Measurements from ENCODE around the gene SNAPC3.
"Not testable (repeated sequence)": the region's sequence is repeated elsewhere in the genome, so short reads cannot be mapped to it uniquely, and the experiment has no call there.

Gene SNAPC3

DNA sequence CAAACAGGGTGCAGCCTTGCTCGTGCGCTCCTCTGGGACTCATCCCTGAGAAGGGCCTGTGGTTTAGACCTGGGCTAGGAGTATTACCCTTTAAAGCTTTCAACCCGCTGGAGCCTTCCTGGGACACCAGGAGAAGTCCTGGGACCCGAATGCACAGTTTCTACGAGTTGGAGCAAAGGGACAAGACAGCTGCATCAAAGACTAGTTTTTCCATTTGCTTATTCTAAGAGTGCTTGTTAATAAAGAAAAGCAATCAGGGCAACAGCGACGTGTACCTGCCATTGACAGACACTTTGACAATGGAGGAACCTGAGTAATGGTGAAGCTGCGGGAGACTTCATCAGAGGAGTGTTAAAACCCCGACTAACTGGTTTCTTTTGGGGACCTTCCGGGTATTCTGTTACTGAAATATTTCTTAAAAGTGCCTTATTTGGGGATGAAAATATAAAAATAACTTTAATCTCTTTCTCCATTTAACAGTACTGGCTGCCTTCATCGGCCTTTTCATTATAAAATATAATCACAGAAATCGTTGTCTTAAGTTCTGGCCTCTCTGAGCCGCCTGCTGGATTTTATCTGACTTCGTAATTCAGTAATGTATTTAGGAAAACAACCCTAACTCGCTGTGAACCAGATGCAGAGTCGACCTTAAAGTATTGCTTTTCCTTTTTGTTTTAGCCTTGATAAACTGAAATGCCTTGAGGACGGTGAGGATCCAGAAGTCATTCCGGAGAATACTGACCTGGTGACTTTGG is 732 bp downstream of the SNAPC3 start:
- peak; percentile 20 for DNase-seq

DNA sequence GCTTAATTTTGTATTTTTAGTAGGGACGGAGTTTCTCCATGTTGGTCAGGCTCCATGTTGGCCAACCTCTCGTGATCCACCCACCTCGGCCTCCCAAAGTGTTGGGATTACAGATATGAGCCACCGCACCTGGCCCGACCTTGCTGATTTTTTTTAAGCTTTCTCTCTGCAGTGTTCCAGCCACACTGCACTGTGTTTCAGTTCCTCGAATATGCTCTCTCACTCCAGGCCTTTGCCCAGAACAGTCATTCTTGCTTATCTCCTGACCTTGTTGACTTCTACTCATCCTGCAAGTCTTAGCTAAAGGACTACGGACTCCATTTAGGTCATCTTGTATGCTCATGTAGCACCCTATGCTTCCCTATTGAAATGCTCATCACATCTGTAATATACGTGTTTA is 3.3 kb downstream of the SNAPC3 start:
- DNase-seq = no peak

DNA sequence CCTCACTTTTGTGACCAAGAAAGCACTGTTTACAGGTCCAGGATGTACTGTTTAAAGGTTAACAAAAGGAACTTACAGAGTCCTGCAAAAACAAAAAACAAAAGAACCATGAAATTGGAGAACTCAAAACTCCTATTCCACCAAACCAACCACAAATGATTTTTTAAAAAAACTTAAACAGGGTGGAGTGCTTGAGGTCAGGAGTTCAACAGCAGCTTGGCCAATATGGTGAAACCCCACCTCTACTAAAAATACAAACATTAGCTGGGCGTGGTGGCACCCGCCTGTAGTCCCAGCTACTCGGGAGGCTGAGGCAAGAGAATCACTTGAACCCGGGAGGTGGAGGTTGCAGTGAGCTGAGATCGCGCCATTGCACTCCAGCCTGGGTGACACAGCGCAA is 5.0 kb downstream of the SNAPC3 start:
- DNase-seq = not testable (repeated sequence)

DNA sequence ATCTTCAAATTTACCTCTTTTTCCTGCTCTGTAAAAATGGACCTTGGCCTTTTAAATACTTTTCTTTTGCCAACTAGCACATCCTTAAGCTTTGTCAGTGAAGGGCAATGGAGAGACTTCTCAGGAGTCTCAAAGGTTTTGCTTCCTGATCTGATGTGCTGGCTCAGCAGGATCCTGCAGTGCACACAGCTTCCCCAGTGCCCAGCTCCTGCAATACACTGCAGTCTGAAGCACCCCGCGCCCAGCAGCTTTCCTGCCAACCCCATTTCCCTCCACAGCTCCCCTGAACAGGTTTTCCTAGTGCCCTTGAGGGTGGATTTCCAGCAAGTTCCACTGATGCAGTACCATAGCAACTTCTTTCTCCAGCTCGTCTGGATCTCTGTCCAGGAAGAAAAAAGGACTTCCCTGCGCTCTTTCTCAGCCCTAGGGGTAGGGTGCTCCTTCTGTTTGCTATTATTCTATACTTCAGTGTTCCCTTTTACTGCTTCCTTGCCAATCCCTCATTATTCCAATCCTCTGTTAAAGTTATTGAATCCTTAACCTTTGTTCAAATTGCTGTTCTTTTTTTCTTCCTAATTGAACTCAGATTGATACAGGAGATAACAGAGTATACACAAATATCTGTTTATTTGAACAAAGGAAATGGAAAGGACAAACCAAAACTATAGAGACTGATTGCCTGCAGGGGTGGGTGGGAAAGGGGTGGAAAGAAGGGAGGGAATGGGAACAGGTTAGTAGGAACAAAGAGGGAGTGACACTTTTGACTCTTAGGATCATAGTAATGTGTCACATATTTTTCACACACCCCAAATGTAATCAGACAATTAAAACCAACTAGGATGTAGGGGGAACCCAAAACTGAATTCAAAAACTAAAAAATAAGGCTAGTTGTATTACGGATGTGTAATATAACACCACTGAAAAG is 8.5 kb downstream of the SNAPC3 start:
- DNase-seq = no peak

DNA sequence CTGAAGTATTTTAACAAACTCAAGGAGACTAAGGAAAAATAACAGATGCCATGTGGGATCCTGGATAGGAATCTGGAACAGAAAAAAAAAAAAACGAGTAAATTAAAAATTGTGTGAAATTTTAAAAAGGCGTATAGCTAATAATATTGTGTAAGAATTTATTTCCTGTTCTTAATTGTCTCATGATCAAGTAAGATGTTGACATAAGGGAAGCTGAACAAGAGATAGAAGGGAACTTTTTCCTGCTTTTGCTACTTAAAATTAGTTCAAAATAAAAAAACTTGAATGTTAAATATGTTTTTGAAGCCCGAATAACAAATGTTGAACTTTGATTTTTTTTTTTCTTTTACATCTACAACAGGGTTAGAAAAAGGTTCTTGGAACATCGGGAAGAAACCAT is 10.5 kb downstream of the SNAPC3 start:
- no peak for DNase-seq

DNA sequence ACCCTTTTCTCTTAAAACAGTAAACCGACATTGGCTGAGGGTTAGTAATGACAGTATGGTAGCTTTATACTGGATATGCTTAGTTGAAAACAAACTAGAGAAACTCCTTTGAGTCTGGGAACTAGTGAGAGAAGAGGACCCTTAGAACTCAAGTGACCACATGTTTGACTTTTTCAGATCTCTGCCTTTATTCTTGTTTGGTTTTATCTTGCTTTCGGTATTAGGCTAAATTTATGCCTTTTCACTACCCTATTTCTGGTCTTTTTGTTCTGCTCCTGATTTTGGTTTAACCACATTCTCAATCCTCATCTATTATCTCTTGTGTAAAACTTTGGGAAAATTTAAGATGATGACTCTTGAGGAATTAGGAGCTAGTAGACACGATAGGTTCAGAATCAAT is 11.0 kb downstream of the SNAPC3 start:
- no peak for DNase-seq

DNA sequence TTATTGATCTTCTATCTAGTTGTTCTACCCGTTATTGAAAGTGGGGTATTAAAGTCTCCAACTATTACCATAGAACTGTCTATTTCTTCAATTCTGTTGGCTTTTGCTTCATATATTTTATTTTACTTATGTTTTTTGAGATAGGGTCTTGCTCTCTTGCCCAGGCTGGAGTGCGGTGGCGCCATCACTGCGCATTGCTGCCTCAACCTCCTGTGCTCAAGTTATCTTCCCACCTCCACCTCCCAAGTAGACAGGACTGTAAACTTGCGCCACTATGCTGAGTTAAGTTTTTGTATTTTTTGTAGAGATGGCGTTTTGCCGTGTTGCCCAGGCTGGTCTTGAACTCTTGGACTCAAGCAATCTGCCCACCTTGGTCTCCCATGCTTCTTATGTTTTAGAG is 16.2 kb downstream of the SNAPC3 start:
- DNase-seq = no peak

DNA sequence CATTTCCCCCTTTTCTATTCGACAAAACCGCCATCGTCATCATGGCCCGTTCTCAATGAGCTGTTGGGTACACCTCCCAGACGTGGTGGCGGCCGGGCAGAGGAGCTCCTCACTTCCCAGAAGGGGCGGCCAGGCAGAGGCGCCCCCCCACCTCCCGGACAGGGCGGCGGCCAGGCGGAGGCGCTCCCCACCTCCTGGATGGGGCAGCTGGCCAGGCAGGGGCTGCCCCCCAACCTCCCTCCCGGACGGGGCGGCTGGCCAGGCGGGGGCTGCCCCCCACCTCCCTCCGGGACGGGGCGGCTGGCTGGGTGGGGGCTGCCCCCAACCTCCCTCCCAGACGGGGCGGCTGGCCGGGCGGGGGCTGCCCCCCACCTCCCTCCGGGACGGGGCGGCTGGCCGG is 19.2 kb downstream of the SNAPC3 start:
- not testable (repeated sequence) for DNase-seq

DNA sequence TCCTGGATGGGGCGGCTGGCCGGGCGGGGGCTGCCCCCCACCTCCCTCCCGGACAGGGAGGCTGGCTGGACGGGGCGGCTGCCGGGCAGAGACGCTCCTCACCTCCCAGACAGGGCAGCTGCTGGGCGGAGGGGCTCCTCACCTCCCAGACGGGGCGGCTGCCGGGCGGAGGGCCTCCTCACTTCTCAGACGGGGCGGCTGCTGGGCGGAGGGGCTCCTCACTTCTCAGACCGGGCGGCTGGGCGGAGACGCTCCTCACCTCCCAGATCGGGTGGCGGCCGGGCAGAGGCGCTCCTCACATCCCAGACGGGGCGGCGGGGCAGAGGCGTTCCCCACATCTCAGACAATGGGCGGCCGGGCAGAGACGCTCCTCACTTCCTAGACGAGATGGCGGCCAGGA is 19.6 kb downstream of the SNAPC3 start:
- not testable (repeated sequence) for DNase-seq

DNA sequence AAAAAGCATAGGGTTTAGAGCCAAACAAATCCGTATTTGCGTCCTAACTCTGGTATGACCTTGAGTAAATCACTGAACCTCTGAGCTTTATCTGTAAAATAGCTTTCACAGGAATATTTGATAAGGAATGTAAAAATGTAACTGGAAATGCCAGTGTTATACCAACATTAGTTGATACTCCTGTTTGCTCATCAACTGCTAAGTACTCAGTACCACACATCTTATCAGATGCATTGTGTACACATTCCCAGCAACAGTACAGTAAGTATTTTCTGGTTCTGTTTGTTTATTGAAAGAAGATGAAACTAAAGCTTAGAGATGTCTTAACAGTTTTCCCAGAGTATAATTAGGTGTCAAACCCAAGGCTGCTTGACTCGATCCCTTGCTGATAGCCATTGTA is 21.5 kb downstream of the SNAPC3 start:
- DNase-seq = no peak

DNA sequence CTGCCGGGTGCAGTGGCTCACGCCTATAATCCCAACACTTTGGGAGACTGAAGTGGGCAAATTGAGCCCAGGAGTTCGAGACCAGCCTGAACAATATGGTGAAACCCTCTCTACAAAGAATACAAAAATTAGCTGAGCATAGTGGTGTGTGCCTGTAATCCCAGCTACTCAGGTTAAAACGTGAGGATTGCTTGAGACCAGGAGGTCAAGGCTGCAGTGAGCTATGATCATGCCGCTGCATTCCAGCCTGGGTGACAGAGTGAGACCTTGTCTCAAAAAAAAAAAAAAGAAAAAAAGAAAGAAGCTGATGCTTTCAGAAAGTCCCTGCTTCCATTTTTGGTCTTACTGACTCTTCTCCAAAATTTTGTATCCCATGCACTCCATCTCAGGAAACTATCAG is 31.3 kb downstream of the SNAPC3 start:
- DNase-seq = no peak

DNA sequence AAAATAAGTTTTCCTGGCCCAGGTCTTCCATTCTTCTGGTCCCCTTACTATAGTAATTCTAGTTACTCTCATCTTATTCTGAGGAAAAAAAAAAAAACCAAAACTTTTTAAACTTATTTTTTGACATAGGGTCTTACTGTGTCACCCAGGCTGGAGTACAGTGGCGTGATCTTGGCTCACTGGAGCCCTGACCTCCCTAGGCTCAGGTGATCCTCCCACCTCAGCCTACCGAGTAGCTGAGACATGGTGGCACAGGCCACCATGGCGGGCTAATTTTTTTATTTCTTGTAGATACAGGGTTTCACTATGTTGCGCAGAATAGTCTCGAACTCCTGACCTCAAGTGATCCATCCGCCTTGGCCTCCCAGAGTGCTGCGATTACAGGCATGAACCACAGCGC is 38.4 kb downstream of the SNAPC3 start:
- DNase-seq = no peak

DNA sequence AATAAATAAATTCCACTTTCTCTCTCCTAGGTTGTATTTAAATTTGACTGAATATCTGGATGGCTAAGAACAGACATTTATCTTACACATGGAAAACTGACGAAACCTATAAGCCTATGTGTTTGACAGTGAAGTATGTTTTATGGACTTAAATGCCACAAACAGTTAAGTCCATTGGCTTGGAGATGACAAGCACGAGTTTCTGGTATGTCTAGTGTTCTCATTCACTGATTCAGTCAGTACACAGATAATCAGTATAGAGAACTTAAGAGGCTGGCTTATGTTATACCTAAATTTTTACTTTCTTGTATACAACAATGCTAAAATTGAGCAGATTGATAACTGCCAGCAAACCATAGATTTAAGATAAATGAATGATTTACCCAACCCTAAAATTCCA is 38.9 kb downstream of the SNAPC3 start:
- no peak for DNase-seq

DNA sequence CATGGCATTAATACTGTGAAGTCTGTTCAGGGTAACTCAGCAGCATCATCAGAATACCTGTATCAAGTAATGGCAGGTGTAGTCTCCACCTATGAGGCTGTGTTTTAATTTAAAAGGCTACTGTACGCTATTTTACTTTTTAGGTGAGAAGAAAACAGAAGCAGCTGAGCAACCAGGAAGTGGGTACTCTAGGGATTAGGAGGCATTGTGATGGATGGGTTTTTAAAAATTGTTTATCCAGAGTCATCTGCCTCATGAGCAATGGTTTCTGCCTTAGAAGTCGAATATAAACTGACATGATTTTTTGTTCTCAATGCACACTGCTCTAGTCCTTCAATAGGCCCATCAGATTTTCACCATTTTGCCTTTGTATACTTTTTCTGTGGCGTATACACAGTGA is 45.5 kb downstream of the SNAPC3 start:
- no peak for DNase-seq

DNA sequence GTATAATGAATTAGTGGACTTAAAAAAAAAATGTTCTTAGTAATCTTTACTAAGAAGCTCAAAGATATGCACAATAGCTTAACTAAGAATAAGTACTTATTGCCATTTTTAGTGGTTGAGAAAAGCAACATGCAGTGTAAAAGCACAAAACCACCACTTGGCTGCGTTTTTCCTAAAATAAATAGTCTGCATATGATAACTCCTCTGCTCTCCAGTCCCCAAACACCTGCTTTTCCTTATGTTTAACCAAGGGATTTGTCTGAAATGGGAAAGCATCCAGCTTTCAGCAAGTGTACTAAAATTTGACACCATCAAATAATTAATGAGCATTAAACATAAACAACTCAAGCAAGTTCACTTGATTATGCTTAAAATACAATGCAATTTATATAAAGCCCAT is 46.7 kb downstream of the SNAPC3 start:
- no peak for DNase-seq

DNA sequence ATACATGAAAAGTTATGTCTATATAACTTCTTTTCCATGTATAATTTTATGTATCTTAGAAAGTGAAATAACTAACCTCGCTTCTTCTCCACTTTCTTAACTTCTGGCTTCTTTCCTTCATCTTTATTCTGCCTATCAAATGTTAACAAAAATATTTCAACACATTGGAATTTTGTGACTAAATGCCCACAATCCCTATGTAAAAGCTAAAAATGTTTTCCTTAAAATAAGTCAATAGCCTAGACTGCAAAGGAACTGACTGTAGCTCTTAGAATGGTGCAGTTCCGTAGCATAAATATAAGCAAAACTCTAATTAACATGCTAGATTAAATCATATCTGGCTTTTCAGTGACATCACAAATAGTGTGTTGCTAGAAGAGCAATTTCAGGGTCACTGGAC is 47.2 kb downstream of the SNAPC3 start:
- DNase-seq = no peak

DNA sequence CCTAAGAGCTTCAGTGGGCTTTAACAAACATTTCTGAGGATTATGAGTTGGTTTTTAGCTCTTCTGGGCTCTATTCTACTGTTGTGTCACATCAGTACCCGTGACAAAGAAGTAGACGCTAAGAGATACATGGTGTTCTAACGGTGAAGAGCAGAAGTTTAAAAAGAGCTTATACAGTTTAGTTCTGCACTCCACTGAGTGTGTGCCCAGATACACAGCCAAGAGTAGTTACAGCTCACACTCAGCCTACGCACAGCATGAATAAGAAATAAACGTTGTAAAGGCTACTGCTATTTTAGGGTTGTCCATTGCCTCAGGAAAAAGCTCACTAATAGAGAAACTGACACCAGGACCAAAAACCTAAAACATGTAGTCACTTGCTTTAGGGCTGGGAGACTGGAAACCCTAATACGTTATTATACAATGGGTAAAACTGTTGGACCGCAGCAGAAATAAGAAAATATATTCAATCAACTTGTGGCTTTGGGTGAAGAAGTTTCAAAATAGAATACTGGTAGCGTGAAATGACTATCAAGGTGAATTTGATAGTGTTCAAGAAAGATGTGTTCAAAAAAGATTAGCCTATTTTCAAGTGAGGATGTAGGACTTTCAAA is 53.4 kb downstream of the SNAPC3 start:
- DNase-seq = no peak

DNA sequence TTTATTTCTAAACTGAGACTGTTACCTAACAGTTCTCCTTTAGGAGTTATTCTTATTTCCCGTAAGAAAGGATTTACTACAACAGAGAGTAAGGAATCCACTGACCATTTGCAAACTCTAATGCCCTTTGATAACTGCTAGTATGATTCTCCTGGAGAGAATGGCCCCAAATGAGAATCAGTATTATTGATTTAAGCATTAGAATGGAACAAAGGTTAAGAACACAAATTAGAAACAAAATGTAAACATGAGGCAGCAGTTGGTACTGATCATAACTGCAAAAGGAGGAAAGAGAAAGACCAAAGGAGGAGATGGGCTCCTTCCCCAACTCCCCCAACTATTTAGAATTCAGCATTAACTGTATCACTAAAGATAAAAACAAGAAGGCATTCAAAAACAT is 57.4 kb downstream of the SNAPC3 start:
- no peak for DNase-seq

DNA sequence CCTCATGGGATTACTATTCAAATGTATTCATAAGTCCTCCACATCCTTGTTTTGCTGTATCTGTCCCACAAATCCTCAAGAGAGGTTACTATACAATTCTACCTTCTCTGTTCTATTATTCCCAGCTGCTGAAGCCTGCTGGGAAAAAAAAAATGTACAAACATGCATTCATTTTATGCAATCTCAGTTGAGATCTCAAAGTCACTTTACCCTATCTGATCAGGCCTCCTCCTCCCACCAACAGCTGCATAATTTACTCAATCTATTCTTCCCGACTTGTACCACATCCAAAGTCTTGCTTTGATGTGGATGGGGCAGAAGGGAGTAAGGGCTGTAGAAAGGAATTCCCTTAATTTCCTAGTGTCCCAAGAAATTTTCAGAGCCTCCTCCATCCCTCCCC is 59.5 kb downstream of the SNAPC3 start:
- no peak for DNase-seq

DNA sequence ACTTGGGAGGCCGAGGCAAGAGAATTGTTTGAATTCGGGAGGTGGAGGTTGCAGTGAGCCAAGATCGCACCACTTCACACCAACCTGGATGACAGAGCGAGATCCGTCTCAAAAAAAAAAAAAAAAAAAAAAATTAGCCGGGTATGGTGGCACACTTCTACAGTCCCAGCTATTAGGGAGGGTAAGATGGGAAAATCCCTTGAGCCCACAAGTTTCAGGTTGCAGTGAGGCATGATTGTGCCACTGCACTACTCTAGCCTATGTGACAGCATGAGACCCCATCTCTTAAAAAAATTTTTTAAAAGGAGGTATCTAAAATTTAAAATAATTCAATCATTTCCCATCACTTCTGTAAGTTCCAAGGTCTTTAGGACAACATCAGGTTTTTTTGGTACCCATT is 62.1 kb downstream of the SNAPC3 start:
- no peak for DNase-seq

DNA sequence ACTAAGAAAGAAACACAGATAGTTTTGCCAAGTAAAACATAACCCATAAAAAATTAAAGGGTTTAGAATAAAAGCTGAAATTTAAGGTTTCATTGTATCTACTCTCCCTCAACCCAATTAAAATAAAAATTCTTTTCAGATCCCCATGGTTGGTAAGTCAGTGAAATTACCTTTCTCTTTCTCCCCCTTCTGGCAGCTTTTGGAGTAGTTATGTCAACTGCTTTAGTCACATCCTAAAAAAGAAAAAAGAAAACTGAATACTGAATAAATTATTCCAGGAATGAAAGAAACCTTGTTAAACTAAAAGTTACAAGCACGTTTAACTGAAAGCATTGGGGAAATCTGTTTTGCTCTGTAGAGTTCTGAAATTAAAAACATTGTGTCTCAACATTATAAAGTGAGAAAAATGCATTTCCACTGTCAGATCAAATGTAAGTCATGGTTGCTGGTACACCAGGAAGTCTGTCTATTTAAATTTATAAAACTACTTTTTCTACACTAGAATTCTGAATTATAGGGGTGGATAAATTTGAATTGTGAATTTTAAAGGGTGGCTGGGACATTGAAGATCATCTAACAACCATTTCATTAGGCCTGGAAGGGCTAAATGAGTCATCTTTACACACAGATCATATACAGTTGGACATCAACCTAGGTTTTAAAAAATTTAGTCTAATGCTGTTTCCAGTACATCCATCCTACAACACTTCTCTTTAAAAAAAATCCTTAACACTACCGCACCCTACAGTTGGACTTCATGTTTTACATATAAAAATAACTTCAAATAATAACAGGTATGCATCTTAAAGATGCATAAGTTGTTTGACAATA is 63.4 kb downstream of the SNAPC3 start:
- peak; percentile 42 for DNase-seq

DNA sequence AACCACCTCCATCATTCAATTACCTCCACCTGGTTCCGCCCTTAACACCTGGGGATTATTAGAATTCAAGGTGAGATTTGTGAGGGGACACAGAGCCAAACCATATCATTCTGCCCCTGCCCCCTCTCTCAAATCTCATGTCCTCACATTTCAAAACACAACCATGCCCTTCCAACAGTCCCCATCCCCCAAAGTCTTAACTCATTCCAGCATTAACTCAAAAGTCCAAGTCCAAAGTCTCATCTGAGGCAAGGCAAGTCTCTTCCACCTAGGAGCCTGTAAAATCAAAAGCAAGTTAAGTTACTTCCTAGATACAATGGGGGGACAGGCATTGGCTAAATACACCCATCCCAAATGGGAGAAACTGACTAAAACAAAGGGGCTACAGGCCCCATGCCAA is 69.3 kb downstream of the SNAPC3 start:
- DNase-seq = no peak
